MCF 10A (cell line): ENCODE results near the gene RAD50. TPM values are rescaled to one million over a fixed set of nuclear protein-coding genes. Genes with fewer than 3 reads are reported as not detected.
A peak's percentile ranks its signal among the peaks of the same experiment; 100 is the strongest.

ENCODE experiments used
- BruUV-seq: library from RNA; stranded (reverse); fragments of 400-500 nt; replicated peaks from 2 replicates; lab custom pipeline; 2021; lab: Mats Ljungman, UMichigan
- CTCF ChIA-PET: fragments of 300-600 bp; sonication (Branson Sonifier 250); formaldehyde crosslinking; extraction: SDS; loops from one replicate; lab custom pipeline; 2021; ENCODE audit warnings: antibody characterized with exemption, inconsistent platforms; lab: Yijun Ruan, JAX
- POLR2A ChIA-PET: fragments of 300-600, 350-650 bp; sonication (Branson Sonifier 250); formaldehyde crosslinking; extraction: SDS; loops from one replicate; lab custom pipeline; 2020; ENCODE audit warnings: antibody characterized with exemption, inconsistent platforms; lab: Yijun Ruan, JAX
- DNase-seq: peaks from one replicate; pipeline ENCODE4 v3.0.0-alpha.2; 2018; ENCODE audit not compliant: unreplicated experiment
- H3K27ac Mint-ChIP-seq: one replicate; pipeline ENCODE4 v1.8.0; 2022; ENCODE audit warnings: mild to moderate bottlenecking, low read depth, mixed read lengths; ENCODE audit not compliant: unreplicated experiment
- H3K27me3 Mint-ChIP-seq: one replicate; pipeline ENCODE4 v1.8.0; 2022; ENCODE audit warnings: mixed read lengths; ENCODE audit not compliant: insufficient read depth, unreplicated experiment
- H3K36me3 Mint-ChIP-seq: one replicate; pipeline ENCODE4 v1.8.0; 2022; ENCODE audit warnings: mild to moderate bottlenecking, moderate library complexity, mixed read lengths; ENCODE audit not compliant: insufficient read depth, unreplicated experiment
- H3K4me1 Mint-ChIP-seq: one replicate; pipeline ENCODE4 v1.8.0; 2022; ENCODE audit warnings: mixed read lengths; ENCODE audit not compliant: insufficient read depth, unreplicated experiment
- H3K4me3 Mint-ChIP-seq: one replicate; pipeline ENCODE4 v1.8.0; 2022; ENCODE audit warnings: mild to moderate bottlenecking, moderate library complexity, mixed read lengths; ENCODE audit not compliant: unreplicated experiment
- H3K9me3 Mint-ChIP-seq: one replicate; pipeline ENCODE4 v1.8.0; 2022; ENCODE audit warnings: mixed read lengths; ENCODE audit not compliant: unreplicated experiment
- CTCF ChIP-seq: fragments of 200-600 bp; IDR thresholded peaks from one replicate; pipeline ENCODE4 v1.8.0; 2022; ENCODE audit warnings: antibody characterized with exemption, mild to moderate bottlenecking; ENCODE audit not compliant: unreplicated experiment
- intact Hi-C: fragments of 100-400 bp; cut with micrococcal nuclease; formaldehyde crosslinking; loops from 2 replicates; pipeline ENCODE4 v1.14.1; 2022
- total RNA-seq: library from RNA; stranded (reverse); gene quantifications from 2 replicates; pipeline ENCODE4 v1.2.3, GENCODE V29; 2022

Gene RAD50
- total RNA-seq, 1 experiment from 2014 or later: 145 TPM

- intact Hi-C loops: no loop called here
- Mint-ChIP-seq H3K9me3 (no peaks in the 10 kb centered on the region), H3K27me3 (no peaks in the 10 kb centered on the region), H3K4me3 (no peak overlapping the region), H3K27ac (no peak overlapping the region), H3K36me3 (peaks cover 97% of the 10 kb centered on the region), H3K4me1 (peaks cover 5% of the 10 kb centered on the region)
- no peak for TF ChIP-seq CTCF
- BruUV-seq: TSS peak; percentile 0
- DNase-seq: no peak
- ChIA-PET CTCF (interaction anchor here (0.7 to 0.9 kb wide), 2 partner anchors 229 to 234 kb away, joined by 3 to 4 read pairs; no protein-coding TSS in a partner anchor), POLR2A (interaction anchor here (0.5 kb wide), 1 partner anchor 204 kb away, joined by 4 read pairs; no protein-coding TSS in a partner anchor)
Observed at GRCh38 chr5:132591145-132591544, 34.4 kb downstream of the RAD50 start.

- no peak for DNase-seq
- POLR2A ChIA-PET: no interaction called here
- no peak for TF ChIP-seq CTCF
- peaks cover 5% of the 10 kb centered on the region for H3K4me1 Mint-ChIP-seq
- BruUV-seq: no TSS peak
- H3K27me3 Mint-ChIP-seq: no peaks in the 10 kb centered on the region
- H3K4me3 Mint-ChIP-seq: no peak overlapping the region
- H3K27ac Mint-ChIP-seq: no peak overlapping the region
- CTCF ChIA-PET: no interaction called here
- intact Hi-C loops: no loop called here
- H3K36me3 Mint-ChIP-seq: peaks cover 97% of the 10 kb centered on the region
- no peaks in the 10 kb centered on the region for H3K9me3 Mint-ChIP-seq
Observed at GRCh38 chr5:132592521-132592920, 35.7 kb downstream of the RAD50 start.

GRCh38 chr5:132594170-132594569 lies 37.4 kb downstream of the RAD50 start:
- Mint-ChIP-seq H3K27ac (no peak overlapping the region), H3K4me1 (peaks cover 5% of the 10 kb centered on the region), H3K27me3 (no peaks in the 10 kb centered on the region), H3K9me3 (no peaks in the 10 kb centered on the region), H3K4me3 (no peak overlapping the region), H3K36me3 (peaks cover 93% of the 10 kb centered on the region)
- CTCF ChIA-PET: interaction anchor here (0.9 to 1.0 kb wide), 2 partner anchors 67 to 226 kb away, joined by 3 to 4 read pairs; no protein-coding TSS in a partner anchor
- intact Hi-C loops: no loop called here
- POLR2A ChIA-PET: interaction anchor here (2.1 kb wide), 1 partner anchor 37 kb away, joined by 6 read pairs; the partner anchor contains the start of gene RAD50
- BruUV-seq: no TSS peak
- no peak for DNase-seq
- no peak for TF ChIP-seq CTCF

- peaks cover 13% of the 10 kb centered on the region for H3K4me1 Mint-ChIP-seq
- ChIA-PET CTCF (interaction anchor here (0.6 to 1.9 kb wide), 7 partner anchors 9 to 1008 kb away, joined by 3 to 7 read pairs (median 3); no protein-coding TSS in a partner anchor), POLR2A (interaction anchor here (0.7 to 2.4 kb wide), 7 partner anchors 11 to 326 kb away, joined by 3 to 7 read pairs (median 4); partner anchors contain the start of gene RAD50)
- BruUV-seq: no TSS peak
- intact Hi-C loops: no loop called here
- no peak overlapping the region for H3K4me3 Mint-ChIP-seq
- peaks cover 90% of the 10 kb centered on the region for H3K36me3 Mint-ChIP-seq
- DNase-seq: no peak
- H3K9me3 Mint-ChIP-seq: no peaks in the 10 kb centered on the region
- no peaks in the 10 kb centered on the region for H3K27me3 Mint-ChIP-seq
- H3K27ac Mint-ChIP-seq: no peak overlapping the region
- no peak for TF ChIP-seq CTCF
Observed at GRCh38 chr5:132595624-132596023, 38.8 kb downstream of the RAD50 start.
